HL-60/S4 (cell line): Measurements from ENCODE around the gene HES2.
"Not testable (repeated sequence)": the region's sequence is repeated elsewhere in the genome, so short reads cannot be mapped to it uniquely, and the experiment has no call there.

ENCODE experiments used
- in situ Hi-C: fragments of 300-500 bp; cut with MboI; formaldehyde crosslinking; loops from 2 replicates; pipeline ENCODE4 v1.14.3; 2022; ENCODE audit warnings: low sequenced_read_pairs

The HES2 gene

GRCh38 chr1:6419397-6419803, 319 bp downstream of the HES2 start:
- in situ Hi-C loops = no loop called here

GRCh38 chr1:6418668-6419396, 887 bp downstream of the HES2 start:
- in situ Hi-C loops = no loop called here

GRCh38 chr1:6417961-6418667, 1.6 kb downstream of the HES2 start:
- in situ Hi-C loops = no loop called here

- in situ Hi-C loops = no loop called here
Measured at GRCh38 chr1:6416906-6417305, 2.8 kb downstream of the HES2 start.

- in situ Hi-C loops = no loop called here
Measured at GRCh38 chr1:6416295-6416656, 3.4 kb downstream of the HES2 start.

- in situ Hi-C loops = no loop called here
Measured at GRCh38 chr1:6414881-6415626, 4.7 kb downstream of the HES2 start.

- in situ Hi-C loops = no loop called here
Measured at GRCh38 chr1:6414443-6414844, 5.3 kb downstream of the HES2 start.

- in situ Hi-C loops = no loop called here
Measured at GRCh38 chr1:6412896-6413295, 6.8 kb downstream of the HES2 start.

- in situ Hi-C loops = no loop called here
Measured at GRCh38 chr1:6410248-6410893, 9.3 kb downstream of the HES2 start.

- in situ Hi-C loops = loop anchor here (10.0 kb wide), 1 partner anchor 165 kb away; the partner anchor contains the start of gene HES3
Measured at GRCh38 chr1:6409733-6410132, 10.0 kb downstream of the HES2 start.

GRCh38 chr1:6409053-6409452, 10.7 kb downstream of the HES2 start:
- in situ Hi-C loops = loop anchor here (10.0 kb wide), 1 partner anchor 164 kb away; the partner anchor contains the start of gene HES3

- in situ Hi-C loops = loop anchor here (10.0 kb wide), 1 partner anchor 163 kb away; the partner anchor contains the start of gene HES3
Measured at GRCh38 chr1:6408023-6408422, 11.7 kb downstream of the HES2 start.

GRCh38 chr1:6401673-6402072, 18.0 kb downstream of the HES2 start:
- in situ Hi-C loops = loop anchor here (5.0 to 10.0 kb wide), 2 partner anchors 39 to 157 kb away; partner anchors contain the start of gene HES3

GRCh38 chr1:6399294-6399693, 20.4 kb downstream of the HES2 start:
- in situ Hi-C loops = no loop called here

GRCh38 chr1:6397844-6398441, 21.8 kb downstream of the HES2 start:
- in situ Hi-C loops = no loop called here

- in situ Hi-C loops = no loop called here
Measured at GRCh38 chr1:6396998-6397397, 22.7 kb downstream of the HES2 start.

GRCh38 chr1:6395781-6396244, 23.9 kb downstream of the HES2 start:
- in situ Hi-C loops = not testable (repeated sequence)

GRCh38 chr1:6395130-6395529, 24.6 kb downstream of the HES2 start:
- in situ Hi-C loops = not testable (repeated sequence)

- in situ Hi-C loops = no loop called here
Measured at GRCh38 chr1:6393400-6394187, 26.1 kb downstream of the HES2 start, which contains the start of gene ACOT7. Gene ACOT7 (minus strand): TSS chr1:6393767. CDS start chr1:6393399, 368 bp downstream.
